HG02610 (cell line): ENCODE measurements around the gene PTPN9.
"Not testable (repeated sequence)": the region's sequence is repeated elsewhere in the genome, so short reads cannot be mapped to it uniquely, and the experiment has no call there.

Source experiments
- ATAC-seq: cut with Tn5 transposase; IDR thresholded peaks from one replicate; pipeline ENCODE4 v1.9.1; 2021; ENCODE audit warnings: mild to moderate bottlenecking, moderate library complexity; ENCODE audit not compliant: unreplicated experiment

Gene PTPN9

GRCh38 chr15:75583701-75584100, 4.6 kb upstream of the PTPN9 start:
- ATAC-seq: no peak

GRCh38 chr15:75582943-75583342, 3.8 kb upstream of the PTPN9 start:
- not testable (repeated sequence) for ATAC-seq

- peak; percentile 36 for ATAC-seq
Measured at GRCh38 chr15:75578173-75578947, 755 bp downstream of the PTPN9 start.

GRCh38 chr15:75577401-75578172, 1.5 kb downstream of the PTPN9 start:
- ATAC-seq: no peak

GRCh38 chr15:75573648-75574384, 5.3 kb downstream of the PTPN9 start:
- no peak for ATAC-seq

- no peak for ATAC-seq
Measured at GRCh38 chr15:75570126-75570845, 8.8 kb downstream of the PTPN9 start.

GRCh38 chr15:75565062-75565970, 13.8 kb downstream of the PTPN9 start:
- ATAC-seq: no peak

- no peak for ATAC-seq
Measured at GRCh38 chr15:75561888-75562287, 17.2 kb downstream of the PTPN9 start.

- ATAC-seq: not testable (repeated sequence)
Measured at GRCh38 chr15:75559360-75559759, 19.8 kb downstream of the PTPN9 start.

GRCh38 chr15:75558955-75559354, 20.2 kb downstream of the PTPN9 start:
- not testable (repeated sequence) for ATAC-seq

GRCh38 chr15:75554717-75555116, 24.4 kb downstream of the PTPN9 start:
- ATAC-seq: no peak

GRCh38 chr15:75553659-75554058, 25.5 kb downstream of the PTPN9 start:
- no peak for ATAC-seq

- no peak for ATAC-seq
Measured at GRCh38 chr15:75551091-75551490, 28.0 kb downstream of the PTPN9 start.

GRCh38 chr15:75545064-75545463, 34.1 kb downstream of the PTPN9 start:
- no peak for ATAC-seq

GRCh38 chr15:75544359-75544758, 34.8 kb downstream of the PTPN9 start:
- no peak for ATAC-seq

- ATAC-seq: not testable (repeated sequence)
Measured at GRCh38 chr15:75542949-75543545, 36.1 kb downstream of the PTPN9 start.

GRCh38 chr15:75542386-75542797, 36.7 kb downstream of the PTPN9 start:
- no peak for ATAC-seq

- no peak for ATAC-seq
Measured at GRCh38 chr15:75538376-75538775, 40.7 kb downstream of the PTPN9 start.

GRCh38 chr15:75533945-75534344, 45.2 kb downstream of the PTPN9 start:
- no peak for ATAC-seq
